HG02610 (cell line): ENCODE data around the gene NEU2.
"Not testable (repeated sequence)": the region's sequence is repeated elsewhere in the genome, so short reads cannot be mapped to it uniquely, and the experiment has no call there.

Experiments used
- ATAC-seq: cut with Tn5 transposase; IDR thresholded peaks from one replicate; pipeline ENCODE4 v1.9.1; 2021; ENCODE audit warnings: mild to moderate bottlenecking, moderate library complexity; ENCODE audit not compliant: unreplicated experiment

The NEU2 gene

GRCh38 chr2:233009661-233010060, 22.8 kb upstream of the NEU2 start:
- ATAC-seq: no peak

GRCh38 chr2:233010569-233011267, 21.8 kb upstream of the NEU2 start:
- ATAC-seq: no peak

GRCh38 chr2:233011268-233011650, 21.2 kb upstream of the NEU2 start:
- no peak for ATAC-seq

GRCh38 chr2:233011702-233012131, 20.8 kb upstream of the NEU2 start:
- ATAC-seq: no peak

GRCh38 chr2:233012301-233012971, 20.0 kb upstream of the NEU2 start:
- ATAC-seq: no peak

GRCh38 chr2:233013027-233013461, 19.4 kb upstream of the NEU2 start, which contains the start of gene NGEF:
Gene NGEF (minus strand): TSS chr2:233013256. CDS start chr2:232974890, 38,366 bp downstream.
- no peak for ATAC-seq

- ATAC-seq: no peak
Observed at GRCh38 chr2:233013650-233014049, 18.8 kb upstream of the NEU2 start.

GRCh38 chr2:233015019-233015645, 17.3 kb upstream of the NEU2 start:
- no peak for ATAC-seq

- ATAC-seq: no peak
Observed at GRCh38 chr2:233017947-233018346, 14.5 kb upstream of the NEU2 start.

- not testable (repeated sequence) for ATAC-seq
Observed at GRCh38 chr2:233019610-233020009, 12.9 kb upstream of the NEU2 start.

GRCh38 chr2:233020454-233020853, 12.0 kb upstream of the NEU2 start:
- no peak for ATAC-seq

- no peak for ATAC-seq
Observed at GRCh38 chr2:233021771-233022170, 10.7 kb upstream of the NEU2 start.

GRCh38 chr2:233022561-233022960, 9.9 kb upstream of the NEU2 start:
- ATAC-seq: no peak

- ATAC-seq: no peak
Observed at GRCh38 chr2:233023007-233023760, 9.3 kb upstream of the NEU2 start.

GRCh38 chr2:233023761-233024410, 8.6 kb upstream of the NEU2 start:
- ATAC-seq: no peak

GRCh38 chr2:233025706-233026105, 6.8 kb upstream of the NEU2 start:
- ATAC-seq: no peak

GRCh38 chr2:233026198-233026813, 6.2 kb upstream of the NEU2 start:
- no peak for ATAC-seq

- ATAC-seq: no peak
Observed at GRCh38 chr2:233029321-233029720, 3.2 kb upstream of the NEU2 start.

- no peak for ATAC-seq
Observed at GRCh38 chr2:233031556-233032500, 644 bp upstream of the NEU2 start.
